Neural cell (in vitro differentiated cells): ENCODE results near the gene ZNF606. TPM values are rescaled to one million over a fixed set of nuclear protein-coding genes. Genes with fewer than 3 reads are reported as not detected.

Source experiments
- H2AFZ ChIP-seq: fragments of 200-600, 300-800 bp; sonication (generic), shearing (Covaris generic); 2 replicates; pipeline ENCODE4 v1.6.0; 2014; ENCODE audit warnings: low read depth, mild to moderate bottlenecking, antibody characterized with exemption, low read length, moderate library complexity
- H3F3A ChIP-seq: fragments of 200-600 bp; shearing (Covaris generic); 2 replicates; pipeline ENCODE4 v1.6.1; 2016; ENCODE audit warnings: mild to moderate bottlenecking, moderate library complexity, mixed read lengths, antibody characterized with exemption, low read length; ENCODE audit not compliant: insufficient read depth, poor library complexity, severe bottlenecking
- H3K27ac ChIP-seq: fragments of 200-600, 300-800 bp; sonication (generic), shearing (Covaris generic); 2 replicates; pipeline ENCODE4 v1.5.1; 2014; ENCODE audit warnings: mild to moderate bottlenecking, low read length, moderate library complexity
- H3K27me3 ChIP-seq: fragments of 300-800, 200-600 bp; sonication (generic), shearing (Covaris generic); 2 replicates; pipeline ENCODE4 v1.6.0; 2014; ENCODE audit warnings: mild to moderate bottlenecking, low read depth, low read length, moderate library complexity; ENCODE audit not compliant: insufficient read depth
- H3K36me3 ChIP-seq: fragments of 300-800, 200-600 bp; sonication (generic), shearing (Covaris generic); 2 replicates; pipeline ENCODE4 v1.5.1; 2014; ENCODE audit warnings: mild to moderate bottlenecking, antibody characterized with exemption, low read length, moderate library complexity; ENCODE audit not compliant: insufficient read depth
- H3K4me2 ChIP-seq: fragments of 300-800, 200-600 bp; sonication (generic), shearing (Covaris generic); 2 replicates; pipeline ENCODE4 v1.6.0; 2014; ENCODE audit warnings: mild to moderate bottlenecking, low read length
- H3K4me3 ChIP-seq: fragments of 300-800, 200-600 bp; sonication (generic), shearing (Covaris generic); 2 replicates; pipeline ENCODE4 v1.5.1; 2014; ENCODE audit warnings: mild to moderate bottlenecking, low read length, moderate library complexity
- H3K79me2 ChIP-seq: fragments of 200-600 bp; shearing (Covaris generic); replicated peaks from 2 replicates; pipeline ENCODE4 v1.6.0; 2014; ENCODE audit warnings: mild to moderate bottlenecking, low read length, moderate library complexity; ENCODE audit not compliant: insufficient read depth
- H3K9ac ChIP-seq: fragments of 300-800, 200-600 bp; sonication (generic), shearing (Covaris generic); 2 replicates; pipeline ENCODE4 v1.6.1; 2016; ENCODE audit warnings: mild to moderate bottlenecking, low read length, mixed read lengths
- H3K9me2 ChIP-seq: fragments of 200-600 bp; shearing (Covaris generic); 2 replicates; pipeline ENCODE4 v1.6.1; 2016; ENCODE audit warnings: mild to moderate bottlenecking, low read length, mixed read lengths; ENCODE audit not compliant: insufficient read depth
- H3K9me3 ChIP-seq: fragments of 200-600, 300-800 bp; sonication (generic), shearing (Covaris generic); 2 replicates; pipeline ENCODE4 v1.6.1; 2016; ENCODE audit warnings: mild to moderate bottlenecking, mixed run types, low read length, moderate library complexity, mixed read lengths
- H4K20me1 ChIP-seq: fragments of 200-600 bp; shearing (Covaris generic); 2 replicates; pipeline ENCODE4 v1.6.1; 2016; ENCODE audit warnings: mild to moderate bottlenecking, mixed run types; ENCODE audit not compliant: insufficient read depth
- CTCF ChIP-seq: fragments of 450-650 bp; IDR thresholded peaks from 2 replicates; pipeline ENCODE4 v1.5.1; 2014; ENCODE audit warnings: antibody characterized with exemption, mild to moderate bottlenecking, moderate library complexity; ENCODE audit not compliant: poor library complexity, severe bottlenecking
- EP300 ChIP-seq: fragments of 450-650 bp; conservative IDR thresholded peaks from 2 replicates; pipeline ENCODE4 v1.6.1; 2014; ENCODE audit warnings: antibody characterized with exemption, mild to moderate bottlenecking, moderate library complexity; ENCODE audit not compliant: poor library complexity, severe bottlenecking
- EZH2 ChIP-seq: fragments of 200-600, 300-800 bp; shearing (Covaris generic), sonication (generic); IDR thresholded peaks from 2 replicates; pipeline ENCODE4 v1.6.1; 2014; ENCODE audit warnings: antibody characterized with exemption, low read length, borderline replicate concordance, mild to moderate bottlenecking; ENCODE audit not compliant: insufficient read depth, poor library complexity, severe bottlenecking
- MXI1 ChIP-seq: fragments of 450-650 bp; conservative IDR thresholded peaks from 2 replicates; pipeline ENCODE4 v1.6.1; 2014; ENCODE audit warnings: antibody characterized with exemption, mild to moderate bottlenecking; ENCODE audit not compliant: poor library complexity, severe bottlenecking
- POLR2AphosphoS5 ChIP-seq: IDR thresholded peaks from 2 replicates; pipeline ENCODE4 v1.6.1; 2012
- RAD21 ChIP-seq: fragments of 450-650 bp; conservative IDR thresholded peaks from 2 replicates; pipeline ENCODE4 v1.6.1; 2014; ENCODE audit warnings: antibody characterized with exemption, mild to moderate bottlenecking, moderate library complexity
- SMC3 ChIP-seq: fragments of 450-650 bp; conservative IDR thresholded peaks from 2 replicates; pipeline ENCODE4 v1.6.1; 2014; ENCODE audit warnings: antibody characterized with exemption, mild to moderate bottlenecking, moderate library complexity; ENCODE audit not compliant: poor library complexity
- TAF1 ChIP-seq: IDR thresholded peaks from 2 replicates; pipeline ENCODE4 v1.6.1; 2012; ENCODE audit warnings: low read depth
- polyA plus RNA-seq: library from polyadenylated mRNA; depleted of rRNA; stranded (reverse); fragments of >200 nt; gene quantifications from 2 replicates; pipeline ENCODE4 v1.2.3, GENCODE V29; 2014
- TF ChIP-seq, protein P1 (sequence below): IDR thresholded peaks from 2 replicates; pipeline ENCODE4 v1.6.1; 2012; ENCODE audit warnings: borderline replicate concordance

The ZNF606 gene
- polyA plus RNA-seq, 1 donor from 2014 or later = 39.1 TPM

DNA sequence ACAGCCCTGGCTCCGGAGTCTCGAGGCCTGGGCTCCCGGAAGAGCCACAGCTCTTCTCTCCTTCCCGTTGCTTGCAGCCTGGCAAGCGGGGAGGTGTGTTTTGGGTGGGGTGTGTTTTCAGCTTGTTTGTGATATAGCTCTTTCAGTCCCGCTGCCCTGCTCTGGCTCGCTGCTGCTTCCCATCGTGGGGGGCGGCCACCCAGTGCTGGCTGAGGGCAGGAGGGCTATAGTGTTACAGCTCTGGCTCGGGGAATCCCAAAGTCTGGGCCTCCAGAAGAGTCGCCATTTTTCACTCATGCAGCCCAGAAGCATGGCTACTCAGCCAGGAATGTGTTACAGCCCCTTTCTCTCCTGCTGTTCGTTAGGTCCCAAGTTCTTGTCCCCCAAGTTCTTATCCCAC is 52.9 kb downstream of the ZNF606 start:
- H3K27ac ChIP-seq = no peak overlapping the region
- H4K20me1 ChIP-seq = no peaks in the 10 kb centered on the region
- H3K9ac ChIP-seq = no peak overlapping the region
- peaks cover 11% of the 10 kb centered on the region for H3K9me3 ChIP-seq
- H3K27me3 ChIP-seq = no peaks in the 10 kb centered on the region
- no peaks in the 10 kb centered on the region for H3F3A ChIP-seq
- H3K4me2 ChIP-seq = no peak overlapping the region
- H3K79me2 ChIP-seq = peaks cover 26% of the 10 kb centered on the region
- H3K36me3 ChIP-seq = no peaks in the 10 kb centered on the region
- no peak overlapping the region for H3K4me3 ChIP-seq
- H3K9me2 ChIP-seq = no peaks in the 10 kb centered on the region
- TF ChIP-seq EZH2 (no peak), TAF1 (no peak), CTCF (no peak), RAD21 (no peak), EP300 (no peak), SMC3 (no peak), MXI1 (no peak), POLR2AphosphoS5 (no peak)
- TF ChIP-seq, protein P1, sequence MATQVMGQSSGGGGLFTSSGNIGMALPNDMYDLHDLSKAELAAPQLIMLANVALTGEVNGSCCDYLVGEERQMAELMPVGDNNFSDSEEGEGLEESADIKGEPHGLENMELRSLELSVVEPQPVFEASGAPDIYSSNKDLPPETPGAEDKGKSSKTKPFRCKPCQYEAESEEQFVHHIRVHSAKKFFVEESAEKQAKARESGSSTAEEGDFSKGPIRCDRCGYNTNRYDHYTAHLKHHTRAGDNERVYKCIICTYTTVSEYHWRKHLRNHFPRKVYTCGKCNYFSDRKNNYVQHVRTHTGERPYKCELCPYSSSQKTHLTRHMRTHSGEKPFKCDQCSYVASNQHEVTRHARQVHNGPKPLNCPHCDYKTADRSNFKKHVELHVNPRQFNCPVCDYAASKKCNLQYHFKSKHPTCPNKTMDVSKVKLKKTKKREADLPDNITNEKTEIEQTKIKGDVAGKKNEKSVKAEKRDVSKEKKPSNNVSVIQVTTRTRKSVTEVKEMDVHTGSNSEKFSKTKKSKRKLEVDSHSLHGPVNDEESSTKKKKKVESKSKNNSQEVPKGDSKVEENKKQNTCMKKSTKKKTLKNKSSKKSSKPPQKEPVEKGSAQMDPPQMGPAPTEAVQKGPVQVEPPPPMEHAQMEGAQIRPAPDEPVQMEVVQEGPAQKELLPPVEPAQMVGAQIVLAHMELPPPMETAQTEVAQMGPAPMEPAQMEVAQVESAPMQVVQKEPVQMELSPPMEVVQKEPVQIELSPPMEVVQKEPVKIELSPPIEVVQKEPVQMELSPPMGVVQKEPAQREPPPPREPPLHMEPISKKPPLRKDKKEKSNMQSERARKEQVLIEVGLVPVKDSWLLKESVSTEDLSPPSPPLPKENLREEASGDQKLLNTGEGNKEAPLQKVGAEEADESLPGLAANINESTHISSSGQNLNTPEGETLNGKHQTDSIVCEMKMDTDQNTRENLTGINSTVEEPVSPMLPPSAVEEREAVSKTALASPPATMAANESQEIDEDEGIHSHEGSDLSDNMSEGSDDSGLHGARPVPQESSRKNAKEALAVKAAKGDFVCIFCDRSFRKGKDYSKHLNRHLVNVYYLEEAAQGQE = no peak
- no peak overlapping the region for H2AFZ ChIP-seq

DNA sequence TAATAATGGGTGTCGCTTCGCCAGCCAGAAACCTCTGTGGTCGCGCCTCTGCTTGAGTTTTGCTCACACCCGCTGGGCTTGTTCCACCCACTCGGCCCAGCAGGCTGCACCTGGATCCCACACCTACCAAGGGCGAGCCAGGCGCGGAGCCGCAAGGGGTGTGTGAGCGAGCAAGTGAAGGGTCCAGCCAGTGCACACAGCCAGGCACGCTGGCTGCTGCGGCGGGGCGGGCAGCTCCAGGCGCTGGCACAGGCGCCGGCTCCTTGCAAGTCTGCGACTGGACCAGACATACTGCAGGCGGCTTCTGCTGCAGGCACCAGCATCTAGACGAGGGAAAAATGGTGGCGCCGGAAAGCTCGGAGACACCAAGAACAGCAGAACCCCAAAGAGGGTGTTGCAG is 53.3 kb downstream of the ZNF606 start:
- no peak overlapping the region for H3K27ac ChIP-seq
- no peaks in the 10 kb centered on the region for H3K9me2 ChIP-seq
- peaks cover 10% of the 10 kb centered on the region for H3K9me3 ChIP-seq
- peaks cover 26% of the 10 kb centered on the region for H3K79me2 ChIP-seq
- H3K4me3 ChIP-seq = no peak overlapping the region
- H3K9ac ChIP-seq = no peak overlapping the region
- no peak for TF ChIP-seq TAF1
- TF ChIP-seq CTCF = no peak
- TF ChIP-seq EZH2 = no peak
- no peak for TF ChIP-seq SMC3
- TF ChIP-seq, protein P1 = no peak
- TF ChIP-seq POLR2AphosphoS5 = no peak
- no peak overlapping the region for H3K4me2 ChIP-seq
- H2AFZ ChIP-seq = no peak overlapping the region
- no peaks in the 10 kb centered on the region for H3F3A ChIP-seq
- no peaks in the 10 kb centered on the region for H4K20me1 ChIP-seq
- no peaks in the 10 kb centered on the region for H3K27me3 ChIP-seq
- peaks cover under 1% of the 10 kb centered on the region for H3K36me3 ChIP-seq
